Mesendoderm (in vitro differentiated cells): Measurements from ENCODE around the gene PNKD.

Experiments
- DNase-seq: peaks from one replicate; pipeline ENCODE4 v3.0.0; 2013
- H2AK5ac ChIP-seq: 2 replicates; pipeline ENCODE4 v1.6.1; 2013; ENCODE audit warnings: low read length, inconsistent platforms
- H2BK120ac ChIP-seq: 2 replicates; pipeline ENCODE4 v1.6.1; 2013; ENCODE audit warnings: low read depth, mild to moderate bottlenecking, low read length, moderate library complexity, mixed read lengths
- H2BK15ac ChIP-seq: replicated peaks from 2 replicates; pipeline ENCODE4 v1.6.1; 2013; ENCODE audit warnings: low read depth, mild to moderate bottlenecking, moderate library complexity
- H2BK5ac ChIP-seq: 2 replicates; pipeline ENCODE4 v1.6.1; 2013; ENCODE audit warnings: low read length, inconsistent platforms
- H3K18ac ChIP-seq: 2 replicates; pipeline ENCODE4 v1.6.1; 2013; ENCODE audit warnings: mild to moderate bottlenecking, low read length, mixed read lengths
- H3K23ac ChIP-seq: one replicate; pipeline ENCODE4 v1.6.1; 2013; ENCODE audit warnings: low read length
- H3K27ac ChIP-seq: 2 replicates; pipeline ENCODE4 v1.5.1; 2013; ENCODE audit warnings: low read depth, mild to moderate bottlenecking, inconsistent platforms, low read length, moderate library complexity
- H3K27me3 ChIP-seq: 2 replicates; pipeline ENCODE4 v1.6.1; 2013; ENCODE audit warnings: low read length, control low read depth, mild to moderate bottlenecking, inconsistent platforms; ENCODE audit not compliant: insufficient read depth, poor library complexity
- H3K36me3 ChIP-seq: 2 replicates; pipeline ENCODE4 v1.6.1; 2013; ENCODE audit warnings: low read length, inconsistent platforms; ENCODE audit not compliant: control insufficient read depth, insufficient read depth
- H3K4ac ChIP-seq: one replicate; pipeline ENCODE4 v1.6.1; 2013; ENCODE audit warnings: low read depth, mild to moderate bottlenecking, low read length, moderate library complexity
- H3K4me1 ChIP-seq: 2 replicates; pipeline ENCODE4 v1.6.1; 2013; ENCODE audit warnings: low read depth, low read length, inconsistent platforms; ENCODE audit not compliant: control insufficient read depth
- H3K4me2 ChIP-seq: 2 replicates; pipeline ENCODE4 v1.6.1; 2013; ENCODE audit warnings: low read length
- H3K4me3 ChIP-seq: 2 replicates; pipeline ENCODE4 v1.5.1; 2013; ENCODE audit warnings: mild to moderate bottlenecking, low read length
- H3K56ac ChIP-seq: one replicate; pipeline ENCODE4 v1.6.1; 2013; ENCODE audit warnings: low read length
- H3K79me1 ChIP-seq: 2 replicates; pipeline ENCODE4 v1.6.1; 2013; ENCODE audit warnings: low read length, inconsistent platforms
- H3K79me2 ChIP-seq: 2 replicates; pipeline ENCODE4 v1.6.1; 2013; ENCODE audit warnings: mild to moderate bottlenecking, low read length; ENCODE audit not compliant: control insufficient read depth, insufficient read depth
- H3K9ac ChIP-seq: 2 replicates; pipeline ENCODE4 v1.6.1; 2013; ENCODE audit warnings: low read length, inconsistent platforms
- H4K5ac ChIP-seq: one replicate; pipeline ENCODE4 v1.6.1; 2013; ENCODE audit warnings: low read length
- H4K8ac ChIP-seq: one replicate; pipeline ENCODE4 v1.6.1; 2013; ENCODE audit warnings: low read depth, mild to moderate bottlenecking, control low read depth, low read length, moderate library complexity
- WGBS: extraction: QIAGEN DNeasy Blood & Tissue Kit; methylation state at CpG from one replicate; pipeline ENCODE4 v1.1.7; 2013; ENCODE audit warnings: low lambda C conversion rate, missing lambda C conversion rate; ENCODE audit not compliant: insufficient coverage; ENCODE audit errors: extremely low coverage; 5-methylcytosine and 5-hydroxymethylcytosine counted together

The PNKD gene

GRCh38 chr2:218382785-218383184, 112.5 kb downstream of the PNKD start:
- no peak overlapping the region for H3K23ac ChIP-seq
- H4K5ac ChIP-seq = no peak overlapping the region
- H3K79me1 ChIP-seq = no peaks in the 10 kb centered on the region
- no peak overlapping the region for H3K56ac ChIP-seq
- H2BK15ac ChIP-seq = no peak overlapping the region
- no peaks in the 10 kb centered on the region for H3K27me3 ChIP-seq
- no peak overlapping the region for H3K4me3 ChIP-seq
- no peak overlapping the region for H3K9ac ChIP-seq
- H3K79me2 ChIP-seq = no peaks in the 10 kb centered on the region
- no peak overlapping the region for H3K4ac ChIP-seq
- DNase-seq = no peak
- no peaks in the 10 kb centered on the region for H3K36me3 ChIP-seq
- no peak overlapping the region for H3K4me2 ChIP-seq
- H2BK5ac ChIP-seq = no peak overlapping the region
- H4K8ac ChIP-seq = no peak overlapping the region
- H3K18ac ChIP-seq = no peak overlapping the region
- no peak overlapping the region for H3K27ac ChIP-seq
- H2AK5ac ChIP-seq = no peak overlapping the region
- no peak overlapping the region for H2BK120ac ChIP-seq
- H3K4me1 ChIP-seq = no peaks in the 10 kb centered on the region
- WGBS = no CpG with 5 or more reads among the region's 6 CpGs

DNA sequence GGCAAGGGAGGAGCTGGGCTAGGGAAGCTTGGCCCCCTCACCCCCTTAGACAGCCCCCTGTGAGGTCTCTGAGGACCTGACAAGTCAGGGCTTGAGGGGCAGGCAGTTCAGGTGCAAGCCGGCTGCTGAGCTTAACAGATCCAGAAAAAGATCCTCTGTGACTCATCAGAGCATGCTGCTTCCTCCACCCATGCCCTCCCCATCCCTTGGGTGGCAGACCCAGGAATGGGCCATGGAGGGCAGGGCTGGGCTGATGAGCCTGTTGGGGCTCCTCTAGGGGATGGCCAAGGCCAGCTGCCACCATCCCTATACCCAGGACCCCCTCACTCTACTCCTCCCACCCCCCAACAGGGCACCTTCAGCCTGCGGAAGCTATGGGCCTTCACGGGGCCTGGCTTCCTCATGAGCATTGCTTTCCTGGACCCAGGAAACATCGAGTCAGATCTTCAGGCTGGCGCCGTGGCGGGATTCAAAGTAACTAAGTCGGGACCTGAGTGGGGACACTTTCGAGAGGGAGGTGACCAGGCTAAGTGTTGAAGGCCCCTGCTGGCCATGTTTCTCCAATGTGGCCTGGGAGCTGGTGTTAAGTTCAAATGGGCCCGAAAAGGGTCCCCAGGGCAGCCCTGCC, 113.7 kb downstream of the PNKD start:
- no peak for DNase-seq
- Histone ChIP-seq H3K36me3 (no peaks in the 10 kb centered on the region), H3K4me3 (no peak overlapping the region), H3K56ac (no peak overlapping the region), H3K9ac (no peak overlapping the region), H4K5ac (no peak overlapping the region), H2BK120ac (no peak overlapping the region), H3K27me3 (no peaks in the 10 kb centered on the region), H2AK5ac (no peak overlapping the region), H3K4me1 (no peaks in the 10 kb centered on the region), H3K79me2 (no peaks in the 10 kb centered on the region), H3K79me1 (no peaks in the 10 kb centered on the region), H3K4me2 (no peak overlapping the region), H3K23ac (no peak overlapping the region), H2BK15ac (no peak overlapping the region), H3K27ac (no peak overlapping the region), H3K18ac (no peak overlapping the region), H3K4ac (no peak overlapping the region), H4K8ac (no peak overlapping the region), H2BK5ac (no peak overlapping the region)
- WGBS = no CpG with 5 or more reads among the region's 10 CpGs

DNA sequence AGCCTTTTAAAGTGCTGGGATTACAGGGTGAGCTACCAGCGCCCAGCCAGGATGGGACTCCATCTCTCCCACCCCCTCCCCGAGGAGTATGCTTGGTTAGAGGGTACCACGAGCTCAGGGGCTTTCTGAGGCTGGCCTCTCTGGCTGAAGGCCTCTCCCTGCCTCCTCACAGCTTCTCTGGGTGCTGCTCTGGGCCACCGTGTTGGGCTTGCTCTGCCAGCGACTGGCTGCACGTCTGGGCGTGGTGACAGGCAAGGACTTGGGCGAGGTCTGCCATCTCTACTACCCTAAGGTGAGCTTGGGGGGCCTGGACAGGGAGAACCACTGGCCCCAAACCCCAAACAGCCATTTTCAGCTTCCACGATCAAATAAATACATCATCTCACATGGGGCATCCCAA, 114.7 kb downstream of the PNKD start:
- H2BK120ac ChIP-seq = no peak overlapping the region
- no peak overlapping the region for H3K9ac ChIP-seq
- WGBS = no CpG with 5 or more reads among the region's 9 CpGs
- H2BK5ac ChIP-seq = no peak overlapping the region
- H3K4me1 ChIP-seq = no peaks in the 10 kb centered on the region
- no peak overlapping the region for H3K4ac ChIP-seq
- no peak for DNase-seq
- H3K79me2 ChIP-seq = no peaks in the 10 kb centered on the region
- no peak overlapping the region for H3K56ac ChIP-seq
- H3K36me3 ChIP-seq = no peaks in the 10 kb centered on the region
- H2BK15ac ChIP-seq = no peak overlapping the region
- no peak overlapping the region for H3K27ac ChIP-seq
- no peak overlapping the region for H2AK5ac ChIP-seq
- no peaks in the 10 kb centered on the region for H3K79me1 ChIP-seq
- H3K18ac ChIP-seq = no peak overlapping the region
- H4K5ac ChIP-seq = no peak overlapping the region
- no peak overlapping the region for H3K23ac ChIP-seq
- H4K8ac ChIP-seq = no peak overlapping the region
- no peak overlapping the region for H3K4me3 ChIP-seq
- no peaks in the 10 kb centered on the region for H3K27me3 ChIP-seq
- no peak overlapping the region for H3K4me2 ChIP-seq

- H3K4me2 ChIP-seq = peak overlapping the region; percentile 23
- H3K23ac ChIP-seq = no peak overlapping the region
- DNase-seq = no peak
- H2BK15ac ChIP-seq = no peak overlapping the region
- no peaks in the 10 kb centered on the region for H3K36me3 ChIP-seq
- WGBS = no CpG with 5 or more reads among the region's 23 CpGs
- no peaks in the 10 kb centered on the region for H3K79me2 ChIP-seq
- H3K27ac ChIP-seq = no peak overlapping the region
- no peak overlapping the region for H4K5ac ChIP-seq
- no peak overlapping the region for H4K8ac ChIP-seq
- H3K56ac ChIP-seq = peak overlapping the region; percentile 95
- H2BK5ac ChIP-seq = no peak overlapping the region
- H3K27me3 ChIP-seq = no peaks in the 10 kb centered on the region
- no peak overlapping the region for H3K4me3 ChIP-seq
- H3K9ac ChIP-seq = no peak overlapping the region
- no peaks in the 10 kb centered on the region for H3K4me1 ChIP-seq
- H2AK5ac ChIP-seq = no peak overlapping the region
- no peak overlapping the region for H3K4ac ChIP-seq
- H3K18ac ChIP-seq = no peak overlapping the region
- no peak overlapping the region for H2BK120ac ChIP-seq
- H3K79me1 ChIP-seq = no peaks in the 10 kb centered on the region
Observed at GRCh38 chr2:218386505-218387368, 116.4 kb downstream of the PNKD start.

- Histone ChIP-seq H3K36me3 (no peaks in the 10 kb centered on the region), H2BK5ac (no peak overlapping the region), H2AK5ac (no peak overlapping the region), H4K8ac (no peak overlapping the region), H3K4me1 (no peaks in the 10 kb centered on the region), H3K79me2 (no peaks in the 10 kb centered on the region), H3K27ac (no peak overlapping the region), H3K4me2 (peak overlapping the region; percentile 87), H3K27me3 (no peaks in the 10 kb centered on the region), H3K4ac (no peak overlapping the region), H3K18ac (no peak overlapping the region), H3K79me1 (no peaks in the 10 kb centered on the region), H3K9ac (peak overlapping the region; percentile 75), H3K4me3 (peak overlapping the region; percentile 46), H3K23ac (no peak overlapping the region), H4K5ac (no peak overlapping the region), H2BK120ac (no peak overlapping the region), H3K56ac (peak overlapping the region; percentile 95), H2BK15ac (no peak overlapping the region)
- DNase-seq = peak; percentile 83
- no CpG with 5 or more reads among the region's 38 CpGs for WGBS
Observed at GRCh38 chr2:218387369-218388194, 117.3 kb downstream of the PNKD start.
